AG10803 (cell line): Measurements from ENCODE around the gene MUC5B.

Experiments
- DNase-seq: peaks from one replicate; pipeline ENCODE4 v3.0.0; 2010; ENCODE audit warnings: low read depth
- H3K4me3 ChIP-seq: 2 replicates; pipeline ENCODE4 v1.5.1; 2011; ENCODE audit warnings: mild to moderate bottlenecking, low read length, control low read depth
- CTCF ChIP-seq: conservative IDR thresholded peaks from 2 replicates; pipeline ENCODE4 v1.5.1; 2011; ENCODE audit warnings: mild to moderate bottlenecking, low read length, control low read depth, inconsistent platforms

Gene MUC5B

GRCh38 chr11:1251236-1251770 lies 28.4 kb downstream of the MUC5B start:
- DNase-seq: no peak
- no peak for TF ChIP-seq CTCF
- no peak overlapping the region for H3K4me3 ChIP-seq

GRCh38 chr11:1252371-1253102 lies 29.7 kb downstream of the MUC5B start:
- no peak overlapping the region for H3K4me3 ChIP-seq
- TF ChIP-seq CTCF: no peak
- DNase-seq: no peak

GRCh38 chr11:1253103-1253485 lies 30.2 kb downstream of the MUC5B start:
- no peak for TF ChIP-seq CTCF

GRCh38 chr11:1254086-1254648 lies 31.3 kb downstream of the MUC5B start:
- DNase-seq: no peak
- TF ChIP-seq CTCF: no peak
- no peak overlapping the region for H3K4me3 ChIP-seq

More at GRCh38 chr11:1253103-1253485, 30.2 kb downstream of the MUC5B start:
- H3K4me3 ChIP-seq: no peak overlapping the region
- DNase-seq: no peak

GRCh38 chr11:1254733-1255132 lies 31.9 kb downstream of the MUC5B start:
- no peak for DNase-seq
- no peak for TF ChIP-seq CTCF

GRCh38 chr11:1255151-1255550 lies 32.3 kb downstream of the MUC5B start:
- no peak overlapping the region for H3K4me3 ChIP-seq
- no peak for TF ChIP-seq CTCF
- DNase-seq: no peak

More at GRCh38 chr11:1254733-1255132, 31.9 kb downstream of the MUC5B start:
- no peak overlapping the region for H3K4me3 ChIP-seq
